HCEC 1CT (cell line): Measurements from ENCODE around the gene FOXO6.

Experiments used
- DNase-seq: peaks from one replicate; pipeline ENCODE4 v3.0.0-alpha.2; 2017

Gene FOXO6

GRCh38 chr1:41428738-41429640, 67.8 kb downstream of the FOXO6 start:
- no peak for DNase-seq

GRCh38 chr1:41429641-41430035, 68.4 kb downstream of the FOXO6 start:
- no peak for DNase-seq

GRCh38 chr1:41430069-41430468, 68.8 kb downstream of the FOXO6 start:
- DNase-seq: no peak

- DNase-seq: no peak
These were observed 69.3 kb downstream of the FOXO6 start for GRCh38 chr1:41430582-41430981.

GRCh38 chr1:41431490-41432350, 70.5 kb downstream of the FOXO6 start:
- no peak for DNase-seq
